Loucy (cell line): ENCODE data around the gene CHRM2.

Source experiments
- H2AFZ ChIP-seq: fragments of 200-600 bp; sonication (generic); 2 replicates; pipeline ENCODE4 v1.6.0; 2016; ENCODE audit warnings: antibody characterized with exemption, mild to moderate bottlenecking, low read length, moderate library complexity
- H3F3A ChIP-seq: fragments of 200-600 bp; 2 replicates; pipeline ENCODE4 v1.6.0; 2016; ENCODE audit warnings: antibody characterized with exemption, low read depth, mild to moderate bottlenecking
- H3K27me3 ChIP-seq: fragments of 200-600 bp; sonication (generic); 2 replicates; pipeline ENCODE4 v1.6.1; 2014; ENCODE audit warnings: low read length, mild to moderate bottlenecking; ENCODE audit not compliant: insufficient read depth, poor library complexity, severe bottlenecking
- H3K36me3 ChIP-seq: fragments of 200-600 bp; sonication (generic); 2 replicates; pipeline ENCODE4 v1.6.1; 2016; ENCODE audit warnings: low read length; ENCODE audit not compliant: insufficient read depth
- H3K4me1 ChIP-seq: fragments of 200-600 bp; sonication (generic); 2 replicates; pipeline ENCODE4 v1.5.1; 2014; ENCODE audit warnings: low read length, mild to moderate bottlenecking; ENCODE audit not compliant: insufficient read depth, poor library complexity, severe bottlenecking
- H3K4me2 ChIP-seq: fragments of 200-600 bp; sonication (generic); 2 replicates; pipeline ENCODE4 v1.6.0; 2014; ENCODE audit warnings: antibody characterized with exemption, low read length, low read depth, mild to moderate bottlenecking; ENCODE audit not compliant: poor library complexity, severe bottlenecking
- H3K4me3 ChIP-seq: fragments of 200-600 bp; sonication (generic); 2 replicates; pipeline ENCODE4 v1.5.1; 2014; ENCODE audit warnings: low read length, mild to moderate bottlenecking, mixed read lengths; ENCODE audit not compliant: poor library complexity, severe bottlenecking
- H3K79me2 ChIP-seq: fragments of 200-600 bp; sonication (generic); 2 replicates; pipeline ENCODE4 v1.6.1; 2014; ENCODE audit warnings: low read length; ENCODE audit not compliant: insufficient read depth
- H3K9ac ChIP-seq: fragments of 200-600 bp; sonication (generic); 2 replicates; pipeline ENCODE4 v1.6.0; 2014; ENCODE audit warnings: mild to moderate bottlenecking, low read depth, low read length, moderate library complexity; ENCODE audit not compliant: poor library complexity, severe bottlenecking
- H3K9me2 ChIP-seq: fragments of 200-600 bp; sonication (generic); replicated peaks from 2 replicates; pipeline ENCODE4 v1.6.1; 2016; ENCODE audit warnings: low read depth, low read length, mixed read lengths
- H3K9me3 ChIP-seq: fragments of 200-600 bp; sonication (generic); 2 replicates; pipeline ENCODE4 v1.6.1; 2014; ENCODE audit warnings: mild to moderate bottlenecking, antibody characterized with exemption, low read length, low read depth; ENCODE audit not compliant: insufficient read depth
- H4K20me1 ChIP-seq: fragments of 200-600 bp; sonication (generic); 2 replicates; pipeline ENCODE4 v1.6.0; 2014; ENCODE audit warnings: antibody characterized with exemption, low read length, mild to moderate bottlenecking; ENCODE audit not compliant: insufficient read depth, poor library complexity, severe bottlenecking
- EZH2phosphoT487 ChIP-seq: fragments of 200-600 bp; IDR thresholded peaks from 2 replicates; pipeline ENCODE4 v1.6.1; 2018; ENCODE audit warnings: antibody characterized with exemption, mild to moderate bottlenecking, moderate library complexity, borderline replicate concordance
- TF ChIP-seq, protein P1 (sequence below): fragments of 200-600 bp; sonication (generic); conservative IDR thresholded peaks from 2 replicates; pipeline ENCODE4 v1.5.1; 2014; ENCODE audit warnings: mild to moderate bottlenecking, antibody characterized with exemption, low read length

Gene CHRM2

DNA sequence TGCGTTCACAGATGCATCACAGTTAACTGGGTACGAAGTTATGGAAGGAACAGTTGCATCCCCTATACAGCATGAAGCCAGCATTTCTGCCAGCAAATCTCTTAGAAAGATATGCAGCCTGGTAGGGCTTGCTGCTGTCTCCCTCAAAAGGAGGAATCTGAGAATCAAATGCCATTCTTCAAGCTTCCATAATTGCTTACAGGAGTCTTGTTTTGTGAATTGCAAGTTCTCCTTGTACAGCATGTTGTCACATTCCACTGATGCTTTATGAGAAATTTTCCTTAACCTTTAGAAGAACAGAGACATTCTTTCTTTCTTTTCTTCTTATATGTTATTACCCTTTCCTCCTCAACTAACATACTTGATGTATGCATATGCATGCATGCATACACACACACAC is 134.6 kb downstream of the CHRM2 start:
- no peaks in the 10 kb centered on the region for H3K4me1 ChIP-seq
- H3F3A ChIP-seq = no peaks in the 10 kb centered on the region
- no peaks in the 10 kb centered on the region for H3K27me3 ChIP-seq

GRCh38 chr7:137003566-137003965 is 135.1 kb downstream of the CHRM2 start:
- H3K27me3 ChIP-seq = no peaks in the 10 kb centered on the region
- H3K4me1 ChIP-seq = no peaks in the 10 kb centered on the region
- H3K4me2 ChIP-seq = no peak overlapping the region
- no peaks in the 10 kb centered on the region for H3K36me3 ChIP-seq
- no peaks in the 10 kb centered on the region for H3K79me2 ChIP-seq
- H3K9ac ChIP-seq = no peak overlapping the region
- H4K20me1 ChIP-seq = no peaks in the 10 kb centered on the region
- no peaks in the 10 kb centered on the region for H3F3A ChIP-seq
- H3K4me3 ChIP-seq = no peak overlapping the region
- no peak overlapping the region for H2AFZ ChIP-seq
- no peaks in the 10 kb centered on the region for H3K9me2 ChIP-seq
- H3K9me3 ChIP-seq = no peaks in the 10 kb centered on the region
- TF ChIP-seq, protein P1, sequence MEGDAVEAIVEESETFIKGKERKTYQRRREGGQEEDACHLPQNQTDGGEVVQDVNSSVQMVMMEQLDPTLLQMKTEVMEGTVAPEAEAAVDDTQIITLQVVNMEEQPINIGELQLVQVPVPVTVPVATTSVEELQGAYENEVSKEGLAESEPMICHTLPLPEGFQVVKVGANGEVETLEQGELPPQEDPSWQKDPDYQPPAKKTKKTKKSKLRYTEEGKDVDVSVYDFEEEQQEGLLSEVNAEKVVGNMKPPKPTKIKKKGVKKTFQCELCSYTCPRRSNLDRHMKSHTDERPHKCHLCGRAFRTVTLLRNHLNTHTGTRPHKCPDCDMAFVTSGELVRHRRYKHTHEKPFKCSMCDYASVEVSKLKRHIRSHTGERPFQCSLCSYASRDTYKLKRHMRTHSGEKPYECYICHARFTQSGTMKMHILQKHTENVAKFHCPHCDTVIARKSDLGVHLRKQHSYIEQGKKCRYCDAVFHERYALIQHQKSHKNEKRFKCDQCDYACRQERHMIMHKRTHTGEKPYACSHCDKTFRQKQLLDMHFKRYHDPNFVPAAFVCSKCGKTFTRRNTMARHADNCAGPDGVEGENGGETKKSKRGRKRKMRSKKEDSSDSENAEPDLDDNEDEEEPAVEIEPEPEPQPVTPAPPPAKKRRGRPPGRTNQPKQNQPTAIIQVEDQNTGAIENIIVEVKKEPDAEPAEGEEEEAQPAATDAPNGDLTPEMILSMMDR = no peak
- TF ChIP-seq EZH2phosphoT487 = no peak

More for the DNA sequence above, 134.6 kb downstream of the CHRM2 start:
- TF ChIP-seq, protein P1 = no peak
- TF ChIP-seq EZH2phosphoT487 = no peak
- Histone ChIP-seq H3K4me3 (no peak overlapping the region), H3K9me2 (no peaks in the 10 kb centered on the region), H3K79me2 (no peaks in the 10 kb centered on the region), H2AFZ (no peak overlapping the region), H3K4me2 (no peak overlapping the region), H3K9ac (no peak overlapping the region), H3K9me3 (no peaks in the 10 kb centered on the region), H3K36me3 (no peaks in the 10 kb centered on the region), H4K20me1 (no peaks in the 10 kb centered on the region)

DNA sequence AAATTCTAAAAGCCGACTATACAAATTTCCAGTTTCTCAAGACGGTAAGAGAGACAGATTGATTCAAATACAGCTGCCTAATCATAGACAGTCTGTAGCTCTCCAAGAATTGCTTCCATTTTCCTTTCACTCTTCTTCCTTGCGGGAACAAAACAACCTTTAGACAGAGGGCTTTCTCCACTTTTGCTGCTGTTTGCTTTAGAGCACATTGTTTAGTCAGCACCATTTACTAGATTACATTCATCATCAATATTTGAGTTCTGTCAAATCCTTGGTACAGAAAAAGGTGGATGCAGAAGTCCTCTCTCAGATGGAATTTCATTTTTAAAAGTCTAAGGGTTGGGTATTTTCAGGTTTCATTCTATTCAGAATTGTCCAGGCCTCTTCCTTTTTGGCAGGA is 137.4 kb downstream of the CHRM2 start:
- Histone ChIP-seq H2AFZ (no peak overlapping the region), H3K79me2 (no peaks in the 10 kb centered on the region), H3K36me3 (no peaks in the 10 kb centered on the region), H3F3A (no peaks in the 10 kb centered on the region), H3K27me3 (no peaks in the 10 kb centered on the region), H3K9ac (no peak overlapping the region), H3K4me1 (no peaks in the 10 kb centered on the region), H4K20me1 (no peaks in the 10 kb centered on the region), H3K4me2 (no peak overlapping the region), H3K9me2 (no peaks in the 10 kb centered on the region), H3K4me3 (no peak overlapping the region), H3K9me3 (no peaks in the 10 kb centered on the region)
- TF ChIP-seq EZH2phosphoT487 = no peak
- TF ChIP-seq, protein P1 = no peak
